C1 segment of cervical spinal cord (tissue), 14 donors: ENCODE results near the gene GPR45.

ENCODE experiments used
- DNase-seq, 14 donors: peaks; one replicate each; lab custom pipeline; 2025; lab: John Stamatoyannopoulos, UW

The GPR45 gene

DNA sequence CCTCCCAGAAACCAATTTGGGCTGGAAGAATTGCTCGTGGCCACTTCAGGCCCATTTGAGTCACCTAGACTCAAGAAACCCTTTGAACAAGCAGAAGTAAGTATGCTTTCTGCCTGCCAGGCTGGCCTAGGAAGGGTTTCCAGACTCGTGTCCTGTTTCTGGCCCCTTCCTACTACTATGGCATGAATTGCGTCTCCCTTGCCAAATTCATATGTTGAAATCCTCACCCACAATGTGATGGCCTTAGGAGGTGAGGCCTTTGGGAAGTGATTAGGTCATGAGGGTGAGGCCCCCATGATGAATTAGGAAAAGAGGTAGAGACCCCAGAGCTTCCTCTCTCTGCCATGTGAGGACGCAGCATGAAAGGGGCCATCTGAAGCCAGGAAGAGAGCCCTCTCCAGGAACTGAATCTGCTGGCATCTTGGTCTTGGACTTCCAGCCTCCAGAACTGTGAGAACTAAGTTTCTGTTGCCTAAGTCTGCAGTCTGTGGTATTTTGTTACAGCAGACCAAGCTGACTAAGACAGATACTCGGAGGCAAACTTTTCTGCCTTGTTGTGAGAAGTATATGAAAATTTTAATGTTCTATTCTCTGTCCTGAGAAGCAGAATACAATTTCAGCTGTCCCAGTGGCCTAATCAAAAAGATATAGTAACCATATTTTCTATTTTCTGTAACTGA is 13.1 kb downstream of the GPR45 start:
- DNase-seq = no peak

- DNase-seq = no peak
These were observed 14.4 kb downstream of the GPR45 start for GRCh38 chr2:105255979-105256378.

DNA sequence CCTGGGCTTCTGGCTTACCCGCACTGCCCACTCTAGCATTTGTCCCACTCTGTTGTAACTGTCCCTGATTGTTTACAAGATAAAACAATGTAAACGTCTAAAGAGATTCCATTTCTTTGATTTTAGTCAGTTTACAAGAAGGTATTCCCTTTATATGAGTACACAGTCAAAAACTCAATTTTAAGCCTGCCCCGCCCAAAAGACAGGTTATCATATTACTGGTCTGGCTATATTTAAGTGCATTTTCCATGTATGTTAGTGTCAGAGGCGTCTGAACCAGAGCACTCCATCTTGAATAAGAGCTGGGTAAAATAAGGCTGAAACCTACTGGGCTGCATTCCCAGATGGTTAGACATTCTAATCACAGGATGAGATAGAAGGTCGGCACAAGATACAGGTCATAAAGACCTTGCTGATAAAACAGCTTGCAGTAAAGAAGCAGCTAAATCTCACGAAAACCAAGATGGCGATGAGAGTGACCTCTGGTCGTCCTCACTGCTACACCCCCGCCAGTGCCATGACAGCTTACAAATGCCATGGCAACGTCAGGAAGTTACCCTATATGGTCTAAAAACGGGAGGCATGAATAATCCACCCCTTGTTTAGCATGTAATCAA is 15.0 kb downstream of the GPR45 start:
- DNase-seq = no peak

- DNase-seq = no peak
These were observed 16.4 kb downstream of the GPR45 start for GRCh38 chr2:105257981-105258380.

DNA sequence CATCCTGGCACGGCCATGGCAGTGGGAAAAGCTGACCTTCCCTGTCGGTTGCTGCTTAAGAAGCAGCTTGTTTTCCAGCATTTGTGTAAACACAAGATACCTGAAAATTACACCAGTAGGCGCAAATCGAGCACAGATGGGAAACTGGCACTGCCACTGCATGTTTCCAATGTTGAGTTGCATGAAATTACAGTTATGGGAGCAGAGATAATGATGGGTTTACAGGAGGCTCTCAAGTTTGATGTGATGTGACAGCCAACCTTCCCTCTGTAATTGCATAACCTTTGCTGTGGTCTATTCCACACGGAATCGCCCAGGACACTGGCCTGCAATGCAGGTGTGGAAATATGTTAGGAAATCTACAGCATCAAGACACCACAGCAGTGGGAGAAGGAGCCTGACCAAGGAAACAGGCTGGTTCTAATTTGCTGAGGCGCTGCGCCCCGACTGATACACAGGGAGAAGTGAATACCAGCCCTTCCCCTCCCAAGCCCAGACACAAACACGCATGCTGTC is 17.4 kb downstream of the GPR45 start:
- DNase-seq = no peak

- DNase-seq = no peak
These were observed 19.5 kb downstream of the GPR45 start for GRCh38 chr2:105261061-105261460.

- DNase-seq = no peak
These were observed 21.1 kb downstream of the GPR45 start for GRCh38 chr2:105262651-105263091.

DNA sequence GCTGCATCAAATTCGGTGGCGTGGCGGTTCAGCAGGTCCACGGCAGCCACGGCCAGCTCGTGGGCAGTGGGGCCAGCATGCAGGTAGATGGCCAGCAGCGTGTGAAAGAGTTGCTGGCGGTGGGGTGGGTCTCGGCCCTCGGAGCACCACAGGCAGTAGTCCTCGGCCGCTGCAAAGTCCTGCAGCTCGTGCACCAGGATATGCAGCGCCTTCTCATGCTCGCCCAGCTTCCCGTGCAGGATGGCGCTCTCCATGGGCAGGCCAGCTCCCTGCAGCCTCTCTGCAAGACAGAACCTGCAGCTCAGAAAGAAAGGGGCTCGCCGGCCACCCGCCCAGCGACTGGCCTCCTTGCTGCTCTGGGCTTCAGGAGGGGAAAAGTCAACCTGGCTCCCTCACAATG is 27.9 kb downstream of the GPR45 start:
- no peak for DNase-seq

GRCh38 chr2:105271393-105272045 is 30.0 kb downstream of the GPR45 start:
- DNase-seq = no peak

DNA sequence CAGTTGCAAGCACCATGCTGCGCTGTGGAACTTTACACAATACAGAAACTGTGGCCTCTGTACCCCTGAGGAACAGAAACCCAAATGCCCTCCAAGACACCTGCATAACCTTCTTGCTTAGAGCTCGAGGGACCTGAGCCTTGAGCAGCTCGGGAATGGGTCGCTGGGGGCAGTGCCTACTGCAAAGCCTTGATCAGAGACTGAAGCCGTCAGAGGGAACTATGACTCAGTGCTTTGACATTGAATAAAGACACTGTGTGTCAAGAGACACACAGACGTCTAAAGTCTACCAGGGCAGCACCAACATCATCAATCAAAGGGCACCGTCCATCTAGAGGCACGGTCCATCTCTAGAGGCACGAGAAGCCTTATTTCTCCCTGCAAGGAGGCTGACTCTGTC is 30.6 kb downstream of the GPR45 start:
- peak in 1 of 14 donors; percentile 28 for DNase-seq

DNA sequence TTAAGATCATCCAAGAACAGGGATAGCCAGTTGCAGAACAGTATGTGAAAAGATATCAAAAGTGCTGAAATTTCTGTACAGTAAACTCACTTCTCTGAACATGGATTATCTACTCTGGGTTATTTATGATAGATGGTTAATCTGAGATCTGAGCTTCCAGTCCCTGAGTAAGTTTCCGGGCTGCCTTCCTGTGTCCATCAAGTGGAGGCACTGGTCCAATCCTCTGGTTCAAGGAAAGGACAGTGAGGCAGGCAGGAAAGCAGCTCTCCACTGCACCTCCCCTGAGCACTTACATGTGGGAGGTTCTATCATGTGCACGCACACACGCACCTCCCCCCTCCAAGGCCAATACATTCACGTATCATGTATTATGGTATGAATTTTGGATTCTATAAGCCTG is 32.5 kb downstream of the GPR45 start:
- DNase-seq = no peak

DNA sequence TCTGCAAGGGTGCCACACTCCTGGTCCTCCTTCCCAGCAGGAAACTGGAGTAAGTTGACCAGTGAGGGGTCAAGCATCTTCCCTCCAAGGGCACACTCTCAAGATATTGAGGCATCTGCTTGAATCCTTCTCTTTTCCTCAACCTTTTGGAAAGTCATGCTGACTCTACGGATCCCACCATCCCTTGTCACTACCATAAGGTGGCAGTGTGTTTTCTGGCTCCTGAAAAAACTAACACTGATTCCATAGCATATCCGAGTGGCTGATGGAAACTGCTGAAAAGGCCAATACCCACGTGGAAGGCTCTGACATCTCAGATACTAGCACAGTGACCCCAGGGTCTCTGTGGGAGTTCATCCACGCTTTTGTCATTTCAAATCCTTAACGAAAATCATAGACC is 37.1 kb downstream of the GPR45 start:
- DNase-seq = no peak

GRCh38 chr2:105279126-105279525 is 37.6 kb downstream of the GPR45 start:
- DNase-seq = no peak

DNA sequence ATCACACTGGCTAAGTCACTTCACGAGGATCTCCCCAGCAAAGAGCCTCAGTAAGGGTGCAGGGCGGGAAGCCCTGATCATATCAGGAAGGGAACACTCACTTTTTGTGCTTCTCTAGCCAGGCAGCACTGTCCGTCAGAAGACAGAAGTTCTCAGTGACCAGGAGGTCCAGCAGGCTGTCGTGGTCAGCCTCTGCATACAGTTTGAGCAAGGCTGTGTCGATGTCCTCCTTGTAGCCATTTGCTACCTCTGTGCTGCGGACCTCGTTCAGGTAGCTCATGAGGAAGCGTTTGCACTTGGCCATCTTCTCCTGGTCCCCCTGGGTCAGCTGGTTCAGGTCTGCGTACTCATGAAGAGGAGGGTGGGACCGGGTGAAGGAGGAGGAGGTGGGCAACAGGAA is 38.7 kb downstream of the GPR45 start:
- no peak for DNase-seq

DNA sequence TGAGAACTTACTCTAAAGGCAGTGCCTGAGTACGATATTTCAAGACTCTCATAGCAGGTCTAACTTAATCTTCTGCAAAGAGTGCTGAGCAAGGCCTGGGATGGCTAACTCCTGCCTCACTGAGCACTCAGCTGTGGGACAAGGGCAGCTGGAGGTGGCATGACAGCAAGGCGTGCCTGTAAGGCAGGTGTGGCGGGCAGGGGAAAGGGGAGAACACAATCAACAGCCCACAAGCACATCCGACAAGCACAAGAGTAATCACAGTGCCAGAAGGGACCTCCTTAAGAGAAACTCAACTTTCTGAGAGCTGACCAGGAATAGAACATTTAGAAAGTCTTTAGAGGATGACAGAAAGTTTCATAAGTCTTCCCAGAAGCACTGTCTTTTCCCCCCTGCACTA is 42.0 kb downstream of the GPR45 start:
- no peak for DNase-seq

DNA sequence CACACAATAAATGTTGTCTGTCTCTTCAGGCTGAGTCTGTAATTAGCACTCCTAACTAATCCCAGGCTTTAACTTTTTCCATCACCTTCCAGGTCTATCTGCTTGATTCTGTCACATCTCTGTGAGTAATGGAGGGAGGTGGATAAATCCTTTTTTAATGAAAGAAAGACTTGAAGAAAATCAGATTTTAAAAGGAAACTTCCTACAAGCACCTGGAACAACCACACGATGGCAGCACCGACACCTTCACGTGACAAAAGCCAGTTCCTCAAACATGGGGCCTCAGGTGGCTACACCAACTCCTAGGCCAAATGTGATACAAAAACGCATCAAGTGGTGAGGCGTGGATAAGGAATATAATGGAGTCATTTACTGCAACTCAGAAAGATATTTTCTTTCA is 46.1 kb downstream of the GPR45 start:
- DNase-seq = no peak

GRCh38 chr2:105288133-105288532 is 46.6 kb downstream of the GPR45 start:
- DNase-seq = no peak

GRCh38 chr2:105290981-105291660 is 49.6 kb downstream of the GPR45 start:
- DNase-seq = no peak

DNA sequence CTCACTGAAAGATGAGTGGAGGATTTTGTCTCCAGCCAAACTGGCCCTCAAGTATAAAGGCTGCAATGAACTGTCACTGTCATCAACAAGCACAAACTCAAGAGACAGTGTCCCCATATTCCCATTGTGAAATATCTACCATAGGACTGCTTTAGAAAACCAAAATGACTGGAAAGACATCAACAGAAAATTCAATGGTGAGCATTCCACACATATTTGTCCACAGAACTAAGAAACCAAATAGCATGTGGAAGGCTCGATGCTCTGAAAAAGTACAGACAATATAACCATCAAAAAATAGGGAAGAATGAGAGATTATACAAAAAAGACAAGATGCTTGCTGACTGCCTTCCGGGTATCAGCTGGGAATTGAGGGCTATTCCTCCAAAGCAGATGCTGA is 50.4 kb downstream of the GPR45 start:
- DNase-seq = no peak
